OCI-M2 (cell line): ENCODE data around the gene CARMIL1.
"Not testable (repeated sequence)": the region's sequence is repeated elsewhere in the genome, so short reads cannot be mapped to it uniquely, and the experiment has no call there.

Experiments
- DNase-seq: peaks from one replicate; lab custom pipeline; 2025; ENCODE audit not compliant: unreplicated experiment; lab: John Stamatoyannopoulos, UW

Gene CARMIL1

GRCh38 chr6:25435416-25435985, 156.3 kb downstream of the CARMIL1 start:
- no peak for DNase-seq

GRCh38 chr6:25436760-25437159, 157.6 kb downstream of the CARMIL1 start:
- no peak for DNase-seq

- DNase-seq, result no peak
Measured at GRCh38 chr6:25439368-25439767, 160.2 kb downstream of the CARMIL1 start.

- DNase-seq, result no peak
Measured at GRCh38 chr6:25441663-25442270, 162.6 kb downstream of the CARMIL1 start.

- DNase-seq, result no peak
Measured at GRCh38 chr6:25442898-25443297, 163.7 kb downstream of the CARMIL1 start.

GRCh38 chr6:25444521-25444920, 165.3 kb downstream of the CARMIL1 start:
- DNase-seq, result not testable (repeated sequence)

- no peak for DNase-seq
Measured at GRCh38 chr6:25446830-25447569, 167.8 kb downstream of the CARMIL1 start.

GRCh38 chr6:25447570-25447929, 168.4 kb downstream of the CARMIL1 start:
- DNase-seq, result no peak

- DNase-seq, result no peak
Measured at GRCh38 chr6:25448965-25449538, 169.9 kb downstream of the CARMIL1 start.

- no peak for DNase-seq
Measured at GRCh38 chr6:25449774-25450173, 170.6 kb downstream of the CARMIL1 start.

- no peak for DNase-seq
Measured at GRCh38 chr6:25450469-25451198, 171.5 kb downstream of the CARMIL1 start.

GRCh38 chr6:25452031-25452430, 172.9 kb downstream of the CARMIL1 start:
- no peak for DNase-seq

- no peak for DNase-seq
Measured at GRCh38 chr6:25453288-25453687, 174.1 kb downstream of the CARMIL1 start.

- no peak for DNase-seq
Measured at GRCh38 chr6:25454136-25454535, 175.0 kb downstream of the CARMIL1 start.

GRCh38 chr6:25456249-25457040, 177.3 kb downstream of the CARMIL1 start:
- no peak for DNase-seq

GRCh38 chr6:25457516-25457915, 178.3 kb downstream of the CARMIL1 start:
- no peak for DNase-seq

- DNase-seq, result no peak
Measured at GRCh38 chr6:25458485-25458884, 179.3 kb downstream of the CARMIL1 start.

- DNase-seq, result no peak
Measured at GRCh38 chr6:25462235-25462897, 183.2 kb downstream of the CARMIL1 start.

GRCh38 chr6:25463441-25463840, 184.3 kb downstream of the CARMIL1 start:
- DNase-seq, result no peak

GRCh38 chr6:25464225-25464624, 185.1 kb downstream of the CARMIL1 start:
- DNase-seq, result no peak
